HG02943 (cell line): ENCODE data around the gene ERCC4.
"Not testable (repeated sequence)": the region's sequence is repeated elsewhere in the genome, so short reads cannot be mapped to it uniquely, and the experiment has no call there.

ENCODE experiments used
- ATAC-seq: cut with Tn5 transposase; IDR thresholded peaks from one replicate; pipeline ENCODE4 v1.9.1; 2021; ENCODE audit warnings: mild to moderate bottlenecking, low read depth, moderate library complexity; ENCODE audit not compliant: unreplicated experiment

Gene ERCC4

DNA sequence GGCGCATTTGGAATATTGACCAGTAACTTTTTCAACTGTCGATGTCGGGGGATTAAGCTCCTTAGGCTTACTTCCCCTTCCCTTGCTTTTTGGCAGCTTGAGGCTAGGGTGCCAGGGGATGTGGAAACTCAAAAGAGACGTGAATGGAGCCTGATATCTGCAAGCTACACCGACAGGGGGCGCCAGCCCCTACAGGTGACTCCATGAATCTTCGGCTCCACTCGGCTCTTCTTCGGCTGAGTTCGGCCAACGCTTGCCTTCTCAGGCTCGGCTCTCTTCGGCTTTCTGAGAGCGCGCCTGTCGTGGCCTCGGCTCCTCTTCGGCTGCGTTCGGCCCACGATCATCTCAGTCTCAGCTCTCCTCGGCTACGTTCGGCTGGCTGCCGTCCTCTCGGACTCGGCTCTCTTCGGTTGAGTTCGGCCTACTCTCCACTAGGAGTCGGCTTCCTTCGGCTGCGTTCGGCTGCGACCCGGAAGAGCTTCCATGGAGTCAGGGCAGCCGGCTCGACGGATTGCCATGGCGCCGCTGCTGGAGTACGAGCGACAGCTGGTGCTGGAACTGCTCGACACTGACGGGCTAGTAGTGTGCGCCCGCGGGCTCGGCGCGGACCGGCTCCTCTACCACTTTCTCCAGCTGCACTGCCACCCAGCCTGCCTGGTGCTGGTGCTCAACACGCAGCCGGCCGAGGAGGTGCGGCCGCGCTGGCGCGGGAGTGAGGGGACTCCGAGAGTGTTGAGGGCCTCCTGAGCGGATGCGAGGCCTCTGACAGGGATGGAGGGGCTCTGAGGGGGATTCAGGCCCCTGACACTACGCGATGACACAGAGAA lies at the start of gene ERCC4:
Gene ERCC4, plus strand, starts transcription at position 472 of the 827 bp plus-strand sequence. Its CDS starts 12 bp downstream, at position 484.
- peak; percentile 98 for ATAC-seq

DNA sequence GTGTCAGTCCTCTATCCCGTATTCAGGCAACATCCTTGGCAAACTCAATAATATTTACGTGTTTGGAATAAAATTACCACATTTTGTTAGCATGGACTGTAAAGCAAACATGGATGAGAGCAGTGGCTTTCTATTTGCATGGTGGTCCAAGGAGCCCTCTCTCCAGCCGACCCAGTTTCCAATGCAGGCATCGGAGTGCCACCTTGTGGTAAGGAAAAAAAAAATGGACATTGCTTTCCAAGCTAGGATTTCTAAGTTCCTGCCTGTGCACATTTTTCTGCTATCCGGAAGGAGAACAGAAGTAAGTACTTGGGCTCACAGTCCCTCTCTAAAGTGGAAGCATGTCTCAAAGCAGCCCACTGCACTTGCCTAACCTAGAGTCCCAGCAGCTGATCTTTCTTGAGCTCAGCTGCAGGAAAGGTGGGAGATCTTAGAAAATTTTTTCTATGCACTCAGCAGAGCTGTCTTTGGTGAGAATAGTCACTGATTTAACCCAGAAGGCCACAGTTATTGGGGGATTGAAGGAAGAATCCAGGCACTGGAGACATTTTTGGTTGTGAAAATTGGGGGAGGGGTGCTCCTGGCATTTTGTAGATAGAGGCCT lies 46.0 kb upstream of the ERCC4 start:
- no peak for ATAC-seq

DNA sequence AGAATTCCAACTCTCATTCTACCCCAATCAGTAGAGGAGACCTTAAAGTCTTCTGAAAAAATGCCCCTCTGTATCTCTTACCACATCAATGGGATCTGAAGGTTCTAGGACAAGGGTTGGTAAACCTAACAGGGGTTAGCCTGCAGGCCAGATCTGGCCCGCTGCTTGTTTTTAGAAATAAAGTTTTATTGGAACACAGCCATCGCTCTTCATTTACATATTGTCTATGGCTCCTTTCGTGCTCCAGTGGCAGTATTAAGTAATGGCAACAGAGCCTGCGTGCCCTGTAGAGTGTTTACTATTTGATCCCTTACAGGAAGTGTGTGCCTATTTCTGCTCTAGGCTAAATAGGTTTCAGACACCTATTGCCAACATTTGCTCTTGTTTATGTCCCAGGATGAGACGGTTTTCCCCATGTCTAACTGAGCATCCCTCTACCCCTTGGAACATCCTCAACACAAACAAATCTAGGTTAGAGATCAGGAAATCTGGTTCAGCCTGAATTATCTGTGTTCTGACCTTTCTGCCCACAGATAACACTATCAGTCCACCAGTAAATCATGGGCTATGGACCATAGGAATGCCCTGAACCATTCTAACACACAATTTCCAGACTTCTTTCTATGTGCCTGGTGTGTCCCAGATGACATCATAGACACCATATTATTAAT lies 44.2 kb upstream of the ERCC4 start:
- no peak for ATAC-seq

DNA sequence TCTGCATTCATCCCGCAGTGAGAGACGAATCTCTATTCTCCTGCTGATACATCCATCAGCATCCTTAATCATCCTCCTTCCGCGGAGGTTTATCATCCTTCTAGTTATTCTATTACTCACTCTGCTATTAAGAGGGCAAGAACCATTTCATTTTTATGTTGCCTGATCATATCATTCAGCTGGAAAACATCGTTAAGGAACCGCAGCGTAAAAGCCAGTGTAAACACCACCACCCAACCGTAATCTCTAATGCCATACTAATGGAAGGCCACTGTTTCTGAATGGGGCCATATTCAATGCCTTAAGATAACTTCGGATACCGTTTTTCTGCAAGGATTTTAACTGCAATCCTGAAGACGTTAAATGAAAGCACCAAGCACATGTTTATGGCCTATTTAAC lies 36.7 kb upstream of the ERCC4 start:
- no peak for ATAC-seq

DNA sequence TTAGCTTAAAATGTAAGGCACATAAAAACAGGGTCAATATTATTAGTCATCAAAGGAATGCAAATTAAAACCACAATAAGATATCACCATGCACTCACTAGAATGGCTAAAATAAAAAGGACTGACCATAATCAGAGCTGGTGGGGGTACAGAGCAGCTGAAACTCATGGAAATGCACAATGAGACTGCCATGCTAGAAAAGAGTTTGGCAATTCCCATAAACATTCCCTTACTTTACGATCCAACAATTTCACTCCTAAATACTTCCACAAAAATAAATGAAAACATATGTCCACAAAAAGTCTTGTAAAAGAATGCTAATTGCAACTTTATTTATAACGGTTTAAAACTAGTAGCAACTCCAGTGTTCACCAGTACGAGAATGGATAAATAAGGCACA lies 36.1 kb upstream of the ERCC4 start:
- ATAC-seq = no peak

DNA sequence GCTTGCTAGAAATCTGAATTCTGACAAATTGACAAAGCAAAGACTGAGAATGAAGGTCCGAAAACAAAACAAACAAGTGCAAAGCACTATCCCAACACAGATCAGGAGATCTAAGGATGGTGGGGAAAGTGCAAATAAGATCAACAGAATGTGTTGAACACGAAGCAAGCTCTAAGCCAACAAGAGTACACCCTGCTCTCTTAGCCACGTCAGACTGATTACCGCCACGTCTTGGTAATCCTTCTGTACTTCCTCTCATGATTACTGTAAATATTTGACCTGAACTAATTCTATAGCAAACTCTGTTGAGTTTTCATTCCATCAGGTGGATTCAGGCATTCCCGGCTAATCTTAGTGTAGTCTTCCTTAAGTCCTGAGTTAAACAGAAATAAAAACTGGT lies 34.3 kb upstream of the ERCC4 start:
- ATAC-seq = no peak

DNA sequence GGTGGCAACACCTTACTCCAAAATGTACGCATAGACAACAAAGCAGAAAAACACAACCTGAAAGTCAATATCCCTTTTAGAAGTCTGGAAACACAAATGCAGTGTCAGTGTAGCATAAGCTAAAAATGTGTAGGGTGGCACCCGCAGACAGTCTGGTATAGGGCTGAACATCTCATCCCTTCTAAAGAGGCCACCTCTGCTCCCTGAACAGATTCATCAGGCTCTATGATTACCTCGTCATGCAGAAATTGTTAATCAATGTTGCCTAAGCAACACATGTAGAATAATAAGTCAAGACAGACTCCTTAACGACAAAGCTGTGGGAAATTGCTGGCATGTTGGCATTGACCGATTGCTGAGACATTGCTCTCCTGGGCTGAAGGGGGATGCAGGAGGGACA lies 33.3 kb upstream of the ERCC4 start:
- no peak for ATAC-seq

DNA sequence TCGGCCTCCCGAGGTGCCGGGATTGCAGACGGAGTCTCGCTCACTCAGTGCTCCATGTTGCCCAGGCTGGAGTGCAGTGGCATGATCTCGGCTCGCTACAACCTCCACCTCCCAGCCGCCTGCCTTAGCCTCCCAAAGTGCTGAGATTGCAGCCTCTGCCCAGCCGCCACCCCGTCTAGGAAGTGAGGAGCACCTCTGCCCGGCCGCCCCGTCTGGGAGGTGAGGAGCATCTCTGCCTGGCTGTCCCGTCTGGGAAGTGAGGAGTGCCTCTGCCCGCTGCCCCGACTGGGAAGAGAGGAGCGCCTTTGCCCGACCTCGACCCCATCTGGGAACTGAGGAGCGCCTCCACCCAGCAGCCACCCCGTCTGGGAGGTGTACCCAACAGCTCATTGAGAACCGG lies 30.6 kb upstream of the ERCC4 start:
- ATAC-seq = not testable (repeated sequence)

DNA sequence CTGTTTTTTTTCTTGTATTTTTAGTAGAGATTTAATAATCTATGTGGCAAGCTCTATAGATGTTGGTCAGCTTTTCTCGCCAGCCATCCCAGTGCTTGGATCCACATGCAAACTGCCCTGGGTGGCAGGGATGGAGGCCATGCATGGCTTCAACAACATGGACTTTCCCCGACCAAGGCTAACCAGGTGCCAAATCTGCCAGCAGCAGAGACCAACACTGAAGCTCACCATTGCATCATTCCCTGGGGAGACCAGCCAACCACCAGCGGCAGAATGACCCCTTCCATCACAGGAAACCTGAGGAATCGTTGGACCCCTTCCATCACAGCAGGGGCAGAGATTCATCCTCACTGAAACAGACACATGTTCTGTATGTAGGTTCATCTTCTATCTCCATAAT lies 27.7 kb upstream of the ERCC4 start:
- no peak for ATAC-seq

DNA sequence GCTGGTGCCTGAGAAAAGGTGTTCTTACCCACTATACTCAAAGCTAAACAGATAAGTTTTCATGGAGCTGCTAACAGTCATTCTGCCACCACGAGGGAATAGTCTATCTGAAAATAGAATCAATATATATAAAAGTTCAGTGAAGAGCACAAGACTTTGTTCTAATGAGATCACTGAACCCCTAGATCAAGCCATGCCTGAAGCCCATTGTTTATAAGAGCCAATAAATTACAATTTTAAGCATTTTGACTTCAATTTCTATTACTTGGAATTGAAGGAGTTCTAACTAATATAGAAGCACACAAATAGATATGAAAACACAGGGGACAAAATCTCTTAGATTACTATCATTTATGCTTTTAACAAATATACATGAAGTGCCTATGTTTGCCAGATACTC lies 24.4 kb upstream of the ERCC4 start:
- no peak for ATAC-seq

DNA sequence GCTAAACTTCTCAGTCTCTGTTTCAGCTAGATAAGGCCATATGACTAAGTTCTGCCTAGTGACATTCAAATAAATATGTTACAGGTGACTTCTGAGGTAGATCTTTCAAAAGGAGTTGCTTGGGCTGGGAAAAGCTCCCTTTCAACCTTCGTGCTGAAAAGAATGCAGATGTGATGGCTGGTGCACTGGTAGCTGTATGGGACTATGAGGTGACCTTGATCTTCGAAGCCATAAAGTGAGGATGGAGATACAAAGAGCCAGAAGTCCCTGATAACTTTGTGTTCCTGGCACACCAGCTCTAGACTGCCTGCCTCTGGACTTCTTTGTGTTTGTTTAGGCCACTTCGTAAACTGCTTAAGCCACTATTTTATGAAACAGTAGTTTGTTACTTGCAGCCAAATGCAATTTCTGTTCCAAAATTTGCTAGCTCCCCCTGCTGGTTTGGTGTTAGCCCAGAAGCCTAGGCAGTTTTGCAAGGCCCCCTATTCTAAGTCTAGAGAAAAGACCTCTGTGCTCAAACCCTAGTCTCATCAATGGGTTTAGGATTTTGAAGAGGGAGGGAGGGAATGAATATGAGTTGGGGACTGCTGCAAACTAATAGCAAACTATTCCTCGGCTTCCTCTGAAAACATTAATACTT lies 23.3 kb upstream of the ERCC4 start:
- ATAC-seq = no peak

DNA sequence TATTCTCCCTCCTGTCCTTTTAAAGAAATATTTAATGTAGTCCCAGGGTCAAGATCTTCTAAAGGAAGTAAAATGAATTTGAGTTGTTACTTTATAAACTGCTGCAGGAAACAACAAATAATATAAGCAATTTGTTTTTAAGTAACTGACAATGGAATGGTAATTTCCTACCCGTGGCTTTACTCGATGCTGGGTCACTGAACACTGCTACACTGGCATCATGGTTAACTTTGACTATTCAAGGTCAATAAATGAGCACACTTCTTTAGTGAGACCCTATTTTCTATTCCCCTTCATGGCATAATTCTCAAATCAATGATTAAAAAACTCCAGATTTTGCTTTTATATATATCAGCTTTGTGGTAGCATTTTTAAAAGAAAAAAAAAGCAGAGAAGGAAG lies 22.1 kb upstream of the ERCC4 start:
- no peak for ATAC-seq

DNA sequence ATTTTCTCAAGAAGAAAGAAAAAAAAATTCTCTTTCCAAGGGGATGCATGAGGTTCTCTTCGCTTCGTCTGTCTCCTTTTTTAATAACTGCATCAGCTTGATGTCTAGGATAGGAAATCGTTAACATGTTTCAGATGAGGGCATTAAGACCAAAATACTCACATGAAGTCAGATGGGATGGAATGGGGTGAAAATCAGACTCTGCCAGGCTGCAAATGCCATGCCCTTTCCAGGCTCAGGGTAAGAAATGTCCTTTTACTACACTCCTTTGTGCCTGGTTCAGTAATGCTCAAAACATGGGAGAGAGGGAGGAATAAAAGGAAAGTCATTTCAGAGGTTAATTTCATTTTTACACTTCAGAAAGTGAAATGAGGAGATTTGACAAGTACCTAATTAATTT lies 21.7 kb upstream of the ERCC4 start:
- no peak for ATAC-seq

DNA sequence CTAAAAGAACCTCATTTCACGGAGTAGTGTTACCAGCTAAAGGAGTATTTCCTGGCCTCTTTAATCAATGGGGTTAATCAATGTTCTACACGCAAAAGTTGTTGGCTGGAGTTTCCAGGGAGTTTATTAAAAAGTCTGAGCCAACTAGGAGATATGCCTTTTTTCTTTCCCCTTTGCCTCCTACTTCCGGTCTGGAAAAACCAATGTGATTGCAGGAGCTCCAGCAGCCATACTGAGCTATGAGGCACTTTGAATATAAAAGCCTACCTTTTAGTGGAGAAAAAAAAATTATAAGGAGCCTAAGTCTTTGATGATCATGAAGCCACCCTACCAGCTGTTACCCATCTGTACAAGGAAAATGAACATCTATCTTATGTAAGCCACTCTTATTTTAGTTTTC lies 17.9 kb upstream of the ERCC4 start:
- no peak for ATAC-seq

DNA sequence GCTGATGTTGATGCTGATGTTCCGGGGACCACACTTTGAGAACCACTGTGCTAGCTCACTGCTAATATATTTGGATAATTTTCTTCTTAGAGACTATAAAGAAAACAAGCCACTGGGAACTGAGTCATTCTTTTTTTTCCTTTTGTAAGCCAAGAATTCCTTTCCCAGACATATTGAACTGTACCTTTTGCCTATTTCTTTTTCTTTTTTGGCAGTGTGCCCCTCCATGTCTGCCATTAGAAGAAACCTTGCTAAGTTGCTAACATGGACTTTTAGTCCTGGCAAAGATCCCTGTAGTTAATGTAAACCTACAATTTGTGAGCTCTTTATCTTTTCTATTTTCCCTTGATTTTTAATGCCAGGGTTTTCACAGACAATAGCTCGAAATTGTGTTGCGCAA lies 17.3 kb upstream of the ERCC4 start:
- no peak for ATAC-seq

DNA sequence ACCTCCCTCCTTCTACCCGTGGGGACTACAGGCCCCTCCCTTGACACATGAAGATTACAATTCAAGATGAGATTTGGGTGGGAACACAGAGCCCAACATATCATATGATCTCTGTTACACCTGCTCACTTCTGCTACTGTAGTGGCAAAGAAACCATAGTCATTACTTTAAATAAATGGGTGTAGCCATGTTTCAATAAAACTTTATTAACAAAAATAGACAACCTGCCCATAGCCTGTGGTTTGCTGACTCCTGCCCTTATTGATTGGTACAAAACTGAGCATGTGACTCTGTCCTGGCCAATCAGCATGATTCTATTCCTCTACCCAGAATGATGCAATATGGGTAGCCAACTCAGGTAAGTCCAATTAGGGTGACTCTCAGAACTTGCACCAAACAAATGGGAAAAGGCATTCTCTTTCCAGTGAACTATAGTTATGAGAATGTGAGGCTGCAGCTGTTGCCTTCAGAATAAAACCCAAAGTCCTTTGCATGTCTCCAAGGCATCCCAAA lies 15.7 kb upstream of the ERCC4 start:
- no peak for ATAC-seq

DNA sequence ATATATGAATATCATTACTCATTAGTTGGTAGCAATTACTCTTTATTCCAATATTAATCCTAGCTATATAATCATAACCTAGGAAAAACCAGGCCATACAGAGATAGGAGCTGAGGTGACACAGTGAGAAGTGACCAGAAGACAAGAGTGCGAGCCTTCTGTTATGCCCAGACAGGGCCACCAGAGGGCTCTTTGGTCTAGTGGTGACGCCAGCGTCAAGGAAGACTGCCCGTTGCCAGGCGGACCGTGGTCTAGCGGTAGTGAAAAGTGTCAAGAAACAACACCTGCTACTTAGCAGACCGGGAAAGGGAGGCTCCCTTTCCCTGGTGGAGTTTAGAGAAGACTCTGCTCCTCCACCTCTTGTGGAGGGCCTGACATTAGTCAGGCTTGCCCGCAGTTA lies 15.1 kb upstream of the ERCC4 start:
- ATAC-seq = not testable (repeated sequence)

DNA sequence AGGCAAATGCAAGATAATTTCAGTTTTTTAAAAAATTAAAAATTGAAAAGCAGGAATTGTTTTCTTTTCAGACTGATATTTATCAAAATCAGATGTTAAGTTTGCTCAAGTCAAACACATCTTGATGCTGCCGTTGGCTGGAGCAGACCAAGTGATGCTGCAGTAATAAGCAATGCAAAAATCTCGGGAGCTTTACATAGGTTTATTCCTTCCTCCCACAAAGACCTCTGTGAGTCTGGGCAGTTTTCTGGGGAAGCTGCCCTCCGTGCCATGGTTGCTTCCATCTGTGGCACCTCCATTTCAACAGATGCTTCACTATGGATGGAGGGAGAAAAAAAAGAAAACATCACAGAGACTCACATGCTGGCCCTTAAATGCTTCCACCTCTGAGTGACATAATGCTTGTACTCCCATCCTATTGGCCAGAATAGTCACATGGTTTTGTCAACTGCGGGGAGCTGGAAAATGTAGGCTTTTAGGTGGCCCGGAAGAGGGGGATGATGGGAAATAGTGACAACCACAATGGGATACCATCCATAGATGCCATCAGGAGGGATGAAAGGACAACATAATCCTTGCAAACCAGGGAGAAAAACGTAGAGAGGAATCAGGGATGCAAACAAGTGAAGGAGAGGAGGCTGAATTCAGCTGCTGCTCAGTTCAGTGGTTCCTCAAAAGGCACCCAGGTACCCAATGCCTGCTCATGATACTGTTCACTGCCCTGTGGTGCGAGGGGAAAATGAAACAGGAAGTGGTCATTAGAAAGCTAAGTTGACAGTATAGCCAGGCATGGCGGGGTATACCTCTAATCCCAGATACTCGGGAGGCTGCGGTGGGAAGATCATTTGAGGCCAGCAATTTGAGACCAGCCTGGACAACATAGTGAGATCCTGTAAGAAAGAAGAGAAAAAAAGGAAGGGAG lies 13.5 kb upstream of the ERCC4 start:
- ATAC-seq = no peak

DNA sequence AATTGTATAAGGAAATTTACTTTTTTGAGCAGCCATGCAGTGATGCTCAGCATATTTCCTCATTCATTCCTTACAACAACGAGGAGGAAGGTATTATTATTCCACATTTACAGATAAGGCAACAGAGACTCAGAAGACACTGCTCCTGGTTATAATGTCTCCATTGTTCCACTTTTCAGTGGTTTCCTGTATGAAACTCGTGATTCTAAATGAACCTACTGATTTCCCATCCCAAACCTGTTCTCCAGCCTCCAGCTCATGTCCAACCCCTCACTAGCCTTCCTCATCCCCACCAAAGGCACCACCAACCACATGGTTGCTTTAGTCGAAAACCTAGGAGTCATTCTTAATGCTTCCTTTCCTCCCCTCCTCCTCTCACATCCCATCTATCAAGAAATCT lies 12.5 kb upstream of the ERCC4 start:
- no peak for ATAC-seq

DNA sequence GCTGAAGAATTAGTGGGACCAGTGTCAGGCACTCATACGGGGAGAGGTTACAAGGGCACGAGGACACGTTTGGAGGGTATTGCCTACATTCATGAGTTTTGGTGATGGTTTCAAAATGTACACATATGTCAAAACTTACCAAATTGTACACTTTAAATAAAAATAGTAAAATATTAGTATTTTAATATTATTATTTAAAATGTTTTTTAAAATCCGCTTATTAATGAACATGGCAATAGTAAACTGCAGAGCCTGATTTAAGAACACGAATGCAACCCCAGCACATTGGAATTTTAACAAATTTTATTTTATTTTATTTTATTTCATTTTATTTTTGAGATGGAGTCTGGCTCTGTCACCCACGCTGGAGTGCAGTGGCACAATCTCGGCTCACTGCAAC lies 10.9 kb upstream of the ERCC4 start:
- ATAC-seq = no peak
